Measurements from ENCODE around the gene ADH4.

DNA sequence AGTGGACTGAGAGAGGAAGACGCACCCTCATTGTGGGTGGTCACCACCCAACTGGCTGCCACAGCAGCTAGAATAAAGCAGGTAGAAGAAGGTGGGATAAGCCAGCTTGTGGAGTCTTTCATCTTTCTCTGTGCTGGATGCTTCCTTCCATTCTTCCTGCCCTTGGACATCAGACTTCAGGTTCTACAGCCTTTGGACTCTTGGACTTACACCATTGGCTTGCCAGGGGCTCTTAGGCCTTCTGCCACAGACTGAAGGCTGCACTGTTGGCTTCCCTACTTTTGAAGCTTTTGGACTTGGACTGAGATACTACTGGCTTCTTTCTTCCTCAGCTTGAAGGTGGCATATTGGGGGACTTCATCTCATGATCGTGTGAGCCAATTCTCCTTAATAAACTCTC lies 41.5 kb upstream of the ADH4 start:
- TF ChIP-seq, protein P1, sequence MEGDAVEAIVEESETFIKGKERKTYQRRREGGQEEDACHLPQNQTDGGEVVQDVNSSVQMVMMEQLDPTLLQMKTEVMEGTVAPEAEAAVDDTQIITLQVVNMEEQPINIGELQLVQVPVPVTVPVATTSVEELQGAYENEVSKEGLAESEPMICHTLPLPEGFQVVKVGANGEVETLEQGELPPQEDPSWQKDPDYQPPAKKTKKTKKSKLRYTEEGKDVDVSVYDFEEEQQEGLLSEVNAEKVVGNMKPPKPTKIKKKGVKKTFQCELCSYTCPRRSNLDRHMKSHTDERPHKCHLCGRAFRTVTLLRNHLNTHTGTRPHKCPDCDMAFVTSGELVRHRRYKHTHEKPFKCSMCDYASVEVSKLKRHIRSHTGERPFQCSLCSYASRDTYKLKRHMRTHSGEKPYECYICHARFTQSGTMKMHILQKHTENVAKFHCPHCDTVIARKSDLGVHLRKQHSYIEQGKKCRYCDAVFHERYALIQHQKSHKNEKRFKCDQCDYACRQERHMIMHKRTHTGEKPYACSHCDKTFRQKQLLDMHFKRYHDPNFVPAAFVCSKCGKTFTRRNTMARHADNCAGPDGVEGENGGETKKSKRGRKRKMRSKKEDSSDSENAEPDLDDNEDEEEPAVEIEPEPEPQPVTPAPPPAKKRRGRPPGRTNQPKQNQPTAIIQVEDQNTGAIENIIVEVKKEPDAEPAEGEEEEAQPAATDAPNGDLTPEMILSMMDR (IDR thresholded peaks at IDR 0.05), result no peak
- no peak for TF ChIP-seq POLR2A (IDR thresholded peaks at IDR 0.05)
